Fibroblast of upper back skin (primary cell): Measurements from ENCODE around the gene PSG11.
"Not testable (repeated sequence)": the region's sequence is repeated elsewhere in the genome, so short reads cannot be mapped to it uniquely, and the experiment has no call there.

Source experiments
- DNase-seq: peaks from one replicate; pipeline ENCODE4 v3.0.0-alpha.2; 2013

The PSG11 gene

DNA sequence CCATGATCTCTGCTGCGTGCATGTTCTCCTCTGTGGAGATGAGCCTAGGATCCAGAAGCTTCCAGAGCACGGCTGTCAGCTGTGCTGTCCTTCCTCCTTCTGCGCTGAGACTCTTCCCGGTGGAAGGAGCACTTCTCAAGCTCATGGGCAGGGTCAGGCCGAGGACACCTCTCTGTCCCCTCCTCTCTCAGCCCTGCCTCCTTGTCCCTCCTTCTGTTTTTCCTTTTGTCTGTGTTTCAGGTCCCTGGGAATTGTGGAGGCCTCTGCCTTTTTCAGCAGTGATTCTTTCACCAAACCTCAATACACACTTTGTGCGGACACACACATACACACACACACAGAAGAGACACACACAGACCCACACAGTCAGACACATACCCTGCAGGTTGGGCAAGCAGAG is at the start of gene PSG11:
Gene PSG11 (minus strand): TSS at position 101 of the 400 bp plus-strand sequence. CDS start 97 bp downstream, at position 4.
- DNase-seq = not testable (repeated sequence)

GRCh38 chr19:43062418-43062817 is 36.1 kb upstream of the PSG11 start:
- DNase-seq = not testable (repeated sequence)

DNA sequence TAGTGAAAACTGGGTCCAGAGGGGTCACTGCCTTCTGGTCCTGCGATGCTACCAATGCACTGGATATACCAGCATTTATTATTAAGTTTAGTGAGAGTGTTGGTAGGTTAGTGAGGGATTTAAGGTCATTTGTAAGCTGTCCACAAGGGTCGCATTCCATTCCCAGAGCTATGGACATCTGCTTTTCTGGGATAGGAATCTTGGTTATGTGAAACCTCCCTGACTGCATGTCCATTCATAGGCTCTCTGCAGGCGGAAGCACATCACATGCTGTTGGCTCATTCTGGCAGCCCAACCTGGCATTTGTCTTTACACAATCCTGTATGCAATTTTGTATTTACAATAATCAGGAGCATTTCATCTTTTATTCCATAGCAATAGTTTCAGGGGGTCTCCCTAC is 35.1 kb upstream of the PSG11 start:
- DNase-seq = peak; percentile 3

DNA sequence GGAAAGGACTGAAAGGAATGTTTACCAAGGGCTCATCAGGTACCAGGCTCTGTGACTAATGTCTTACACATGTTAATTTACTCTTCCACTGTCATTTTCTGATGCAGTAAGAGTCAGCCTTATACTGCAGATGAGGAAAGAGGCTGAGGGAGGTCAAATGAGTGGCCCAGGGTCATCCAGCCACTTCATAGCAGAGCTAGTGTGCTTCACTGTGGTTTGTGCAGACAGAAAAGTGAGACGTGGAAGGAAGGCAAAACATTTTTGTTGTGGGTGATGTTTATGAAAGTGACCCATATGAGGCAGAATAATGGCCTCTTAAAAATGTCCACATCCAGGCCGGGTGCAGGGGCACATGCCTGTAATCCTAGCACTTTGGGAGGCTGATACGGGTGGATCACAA is 34.0 kb upstream of the PSG11 start:
- DNase-seq = not testable (repeated sequence)

GRCh38 chr19:43059482-43059881 is 33.2 kb upstream of the PSG11 start:
- DNase-seq = not testable (repeated sequence)

GRCh38 chr19:43058440-43058839 is 32.2 kb upstream of the PSG11 start:
- not testable (repeated sequence) for DNase-seq

DNA sequence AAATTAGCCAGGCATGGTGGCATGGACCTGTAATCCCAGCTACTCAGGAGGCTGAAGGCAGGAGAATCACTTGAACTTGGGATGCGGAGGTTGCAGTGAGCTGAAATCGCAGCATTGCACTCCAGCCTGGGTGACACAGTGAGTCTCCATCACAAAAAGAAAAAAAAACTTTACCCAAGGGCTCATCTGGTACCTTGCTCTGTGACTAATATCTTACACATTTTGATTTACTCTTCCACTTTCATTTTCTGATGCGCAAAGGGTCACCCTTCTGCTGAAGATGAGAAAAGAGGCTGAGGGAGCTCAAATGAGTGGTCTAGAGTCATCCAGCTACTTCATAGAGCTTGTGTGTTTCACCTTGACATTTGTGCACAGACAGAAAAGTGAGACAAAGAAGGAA is 21.7 kb upstream of the PSG11 start:
- not testable (repeated sequence) for DNase-seq

DNA sequence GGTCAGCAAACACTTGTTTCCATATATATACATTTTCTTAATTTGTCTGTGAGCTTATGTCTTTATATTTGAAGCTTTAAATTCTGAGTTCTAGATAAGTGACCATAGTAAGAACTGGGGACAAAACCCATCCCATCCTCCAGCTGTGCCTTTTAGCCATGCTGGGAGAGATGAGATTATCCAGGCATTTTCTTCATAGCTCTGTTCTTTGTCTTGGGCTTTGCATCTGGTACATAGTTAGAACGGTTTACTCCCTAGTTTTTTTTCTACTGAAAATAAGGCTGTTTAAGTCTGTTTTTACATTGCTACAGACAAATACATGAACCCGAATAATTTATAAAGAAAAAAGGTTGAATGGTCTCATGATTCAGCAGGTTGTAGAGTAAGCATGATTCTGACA is 20.3 kb upstream of the PSG11 start:
- not testable (repeated sequence) for DNase-seq

GRCh38 chr19:43043492-43044180 is 17.4 kb upstream of the PSG11 start:
- not testable (repeated sequence) for DNase-seq

- DNase-seq = peak; percentile 35
These were observed 5.4 kb upstream of the PSG11 start for GRCh38 chr19:43031645-43032044.

DNA sequence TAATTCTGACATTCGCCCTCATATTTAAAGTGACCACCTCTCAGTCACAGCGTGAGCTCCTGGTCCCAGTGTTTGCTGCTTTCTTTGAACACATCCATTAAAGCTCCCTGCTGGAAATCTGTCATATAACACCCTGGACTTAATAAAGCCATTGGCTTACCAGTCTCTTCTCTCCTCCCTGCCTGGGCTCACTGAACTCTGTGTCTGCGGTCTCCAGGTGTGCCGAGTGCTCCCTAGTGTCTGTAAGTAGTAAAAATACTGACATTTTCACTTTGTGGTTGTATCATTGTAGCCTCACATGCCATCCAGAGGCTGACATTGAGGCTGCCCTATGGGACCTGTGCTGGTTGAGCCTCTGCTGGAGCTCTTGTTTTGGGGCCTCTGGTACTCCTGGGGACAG is 2.6 kb upstream of the PSG11 start:
- DNase-seq = no peak

DNA sequence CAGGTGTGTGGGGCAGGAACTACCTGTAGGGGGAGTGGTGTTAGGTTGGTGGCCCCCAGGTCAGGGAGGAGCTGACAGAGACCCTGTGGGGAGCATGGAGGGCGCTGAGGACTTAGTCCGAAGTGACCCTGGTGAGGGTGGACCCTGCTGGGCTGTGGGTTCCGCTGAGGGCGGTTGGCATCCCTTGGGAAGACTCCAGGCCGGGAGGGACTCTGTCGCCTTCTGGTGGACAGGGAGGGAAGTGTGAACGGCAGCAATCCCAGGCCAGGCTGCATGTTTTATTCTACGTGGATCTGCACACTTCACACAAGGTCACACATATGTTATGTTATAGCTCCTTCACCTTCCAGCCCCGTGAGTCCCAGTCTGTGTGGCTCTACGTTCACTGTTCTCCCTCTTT is 1.7 kb upstream of the PSG11 start:
- DNase-seq = not testable (repeated sequence)

- not testable (repeated sequence) for DNase-seq
These were observed 792 bp upstream of the PSG11 start for GRCh38 chr19:43027061-43027460.

DNA sequence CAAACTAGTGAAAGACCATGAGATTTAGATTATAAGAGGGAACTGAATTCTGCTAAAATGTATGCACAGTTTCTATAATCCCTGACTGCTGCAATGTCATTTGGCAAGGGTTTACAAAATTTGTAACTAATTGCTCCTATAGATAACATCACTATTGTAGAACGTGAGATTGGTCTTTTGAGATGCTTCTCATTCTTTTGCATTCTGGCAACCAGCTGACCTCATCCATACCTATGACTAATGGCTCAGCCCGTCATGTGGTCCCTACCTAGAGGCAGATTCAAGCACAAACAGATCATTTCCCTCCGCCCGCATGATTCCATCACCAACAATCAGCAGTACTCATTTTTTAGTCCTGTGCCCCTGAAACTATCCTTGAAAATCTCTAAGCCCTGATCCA is 4.2 kb downstream of the PSG11 start:
- DNase-seq = peak; percentile 85

- DNase-seq = peak; percentile 69
These were observed 4.6 kb downstream of the PSG11 start for GRCh38 chr19:43021629-43022028.

DNA sequence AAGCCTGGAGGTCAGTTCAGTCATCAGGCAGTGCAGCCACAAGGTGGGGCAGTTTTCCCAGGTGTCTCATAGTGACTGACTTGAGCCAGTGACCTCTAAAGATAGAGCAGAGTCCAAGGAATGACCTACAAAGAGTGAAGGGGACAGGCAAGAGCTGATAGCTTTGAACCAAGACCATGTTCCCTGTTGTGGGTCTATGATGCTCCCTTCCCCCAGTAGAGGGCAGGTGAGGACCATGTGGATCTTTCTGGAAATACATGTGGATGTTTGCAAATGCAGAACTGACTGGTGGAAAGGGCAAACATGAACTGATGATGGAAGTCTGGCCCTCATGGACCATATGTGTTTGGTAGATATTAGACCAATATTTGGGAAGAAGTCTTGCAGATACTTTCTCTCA is 6.7 kb downstream of the PSG11 start:
- DNase-seq = peak; percentile 9

DNA sequence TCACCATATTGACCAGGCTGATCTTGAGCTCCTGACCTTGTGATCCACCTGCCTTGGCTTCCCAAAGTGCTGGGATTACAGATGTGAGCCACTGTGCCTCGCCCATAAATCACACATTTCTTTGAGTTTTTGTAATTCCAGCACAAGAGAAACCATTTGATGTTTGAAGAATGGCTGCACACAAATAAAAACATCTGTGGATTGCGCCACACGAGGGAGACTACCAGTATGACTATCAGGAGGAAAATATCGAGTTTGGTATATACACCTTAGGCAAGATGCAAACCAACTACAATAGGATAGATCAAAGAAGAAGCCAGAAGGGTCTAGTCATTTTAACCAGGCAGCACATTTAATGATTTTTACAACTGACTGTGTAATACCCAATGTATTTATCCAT is 20.4 kb downstream of the PSG11 start:
- not testable (repeated sequence) for DNase-seq

DNA sequence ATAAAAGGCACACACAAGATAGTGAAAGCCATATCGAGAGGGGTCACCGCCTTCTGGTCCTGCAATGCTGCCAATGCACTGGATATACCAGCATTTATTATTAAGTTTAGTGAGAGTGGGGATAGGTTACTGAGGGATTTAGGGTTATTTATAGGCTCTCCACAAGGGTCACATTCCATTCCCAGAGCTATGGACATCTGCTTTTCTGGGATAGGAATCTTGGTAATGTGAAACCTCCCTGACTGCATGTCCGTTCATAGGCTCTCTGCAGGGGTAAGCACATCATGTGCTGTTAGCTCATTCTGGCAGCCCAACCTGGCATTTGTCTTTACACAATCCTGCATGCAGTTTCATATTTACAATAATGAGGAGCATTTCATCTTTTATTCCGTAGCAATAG is 21.4 kb downstream of the PSG11 start:
- DNase-seq = peak; percentile 38

- not testable (repeated sequence) for DNase-seq
These were observed 22.6 kb downstream of the PSG11 start for GRCh38 chr19:43003634-43004033.

DNA sequence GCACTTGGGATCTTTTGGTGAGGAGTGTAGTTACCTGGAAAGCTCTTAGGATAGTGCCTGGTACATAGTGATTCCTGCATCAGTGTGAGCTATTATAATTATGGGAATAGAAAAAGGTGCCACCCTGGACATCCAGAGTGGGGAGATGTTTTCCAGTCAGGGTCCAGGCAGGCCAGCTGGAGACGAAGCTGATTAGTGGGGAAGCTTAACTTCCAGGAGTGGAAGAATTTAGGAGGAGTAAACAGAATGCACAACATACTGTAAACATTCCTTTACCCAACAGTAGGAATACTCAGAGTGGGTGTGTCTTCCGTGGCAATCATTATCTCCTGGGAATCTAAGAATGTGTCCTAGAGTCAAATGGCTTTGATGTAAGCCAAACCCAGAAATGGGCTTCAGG is 23.3 kb downstream of the PSG11 start:
- DNase-seq = not testable (repeated sequence)

- not testable (repeated sequence) for DNase-seq
These were observed 30.1 kb downstream of the PSG11 start for GRCh38 chr19:42996161-42996560.

- DNase-seq = not testable (repeated sequence)
These were observed 34.2 kb downstream of the PSG11 start for GRCh38 chr19:42992029-42992604.

DNA sequence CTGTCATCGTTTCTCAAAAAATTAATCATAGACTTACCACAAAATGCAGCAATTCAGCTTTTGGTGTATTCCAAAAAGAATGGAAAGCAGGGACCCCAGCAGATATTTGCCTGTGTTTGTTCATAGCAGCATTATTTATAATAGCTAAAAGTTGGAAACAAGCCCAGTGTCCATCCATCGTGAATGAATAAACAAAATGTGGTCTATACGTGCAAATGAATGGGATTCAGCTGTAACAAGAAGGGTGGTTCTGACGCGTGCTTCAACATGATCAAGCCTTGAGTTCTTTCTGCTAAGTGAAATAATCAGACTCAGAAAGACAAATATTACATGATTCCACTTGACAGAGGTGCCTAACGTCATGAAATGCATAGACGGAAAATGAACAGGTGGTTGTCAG is 36.4 kb downstream of the PSG11 start:
- DNase-seq = no peak

- DNase-seq = not testable (repeated sequence)
These were observed 37.1 kb downstream of the PSG11 start for GRCh38 chr19:42989186-42989585.

GRCh38 chr19:42988206-42988605 is 38.1 kb downstream of the PSG11 start:
- not testable (repeated sequence) for DNase-seq
